GF-D8 (cell line): ENCODE results near the gene DBNDD2.

Experiments used
- DNase-seq: peaks from one replicate; lab custom pipeline; 2025; lab: John Stamatoyannopoulos, UW

DBNDD2 gene

DNA sequence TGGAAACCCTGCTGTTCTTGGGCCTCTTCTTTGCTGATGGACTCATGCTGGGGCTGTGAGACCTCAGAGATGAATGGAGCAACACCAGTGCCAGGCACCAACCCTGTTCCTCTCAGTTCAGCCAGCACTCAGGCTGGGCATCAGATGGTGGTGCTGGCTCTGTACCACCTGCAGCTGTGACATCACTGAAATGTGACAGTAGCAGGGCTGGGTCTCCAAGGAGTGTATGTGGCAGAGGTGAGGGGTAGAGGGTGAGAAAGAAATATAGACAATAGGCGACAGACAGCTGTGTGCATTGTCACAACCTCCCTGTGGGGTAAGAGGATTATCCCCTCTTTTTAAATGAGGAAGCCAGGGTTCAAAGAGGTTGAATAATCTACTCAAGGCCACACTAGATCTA lies 29.9 kb upstream of the DBNDD2 start, which contains the start of gene TP53TG5:
TSS of gene TP53TG5 (minus strand) at position 135 of the 400 bp plus-strand sequence. CDS start at position 46, 89 bp downstream.
- DNase-seq, result no peak

DNA sequence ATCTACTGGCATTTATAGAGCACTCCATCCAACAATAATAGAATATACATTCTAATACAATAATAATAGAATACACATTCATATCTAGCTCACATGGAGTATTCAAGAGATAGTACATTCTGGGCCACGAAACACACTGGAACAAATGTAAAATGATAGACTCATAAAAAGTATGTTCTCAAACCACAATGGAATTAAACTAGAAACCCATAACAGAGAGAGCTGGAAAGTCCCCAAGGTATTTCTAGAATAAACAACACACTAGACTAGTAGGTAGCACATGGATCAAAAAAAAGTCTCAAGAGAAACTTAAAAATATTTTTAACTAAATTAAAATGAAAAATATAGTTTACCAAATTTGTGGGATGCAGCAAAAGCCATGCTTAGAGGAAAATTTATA lies 20.8 kb upstream of the DBNDD2 start:
- DNase-seq, result no peak

DNA sequence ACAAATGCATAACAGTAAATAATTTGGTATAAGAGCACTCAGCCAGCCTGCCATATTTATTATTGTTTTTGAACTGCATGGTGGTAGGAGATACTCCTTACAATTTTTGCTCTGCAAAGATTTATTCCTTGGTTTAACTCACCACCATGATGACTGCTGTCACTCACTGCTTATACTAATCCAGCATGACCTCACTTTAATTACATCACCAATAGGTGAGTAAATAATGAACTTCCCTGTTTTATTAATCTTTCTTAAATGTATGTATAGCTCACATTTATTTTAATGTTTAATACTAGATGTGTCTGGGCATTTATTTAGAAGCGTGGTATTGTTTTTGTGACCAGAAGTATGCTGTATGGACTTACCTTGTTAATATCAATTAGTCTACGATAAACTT lies 17.2 kb upstream of the DBNDD2 start:
- no peak for DNase-seq

GRCh38 chr20:45391559-45391958 lies 16.5 kb upstream of the DBNDD2 start:
- DNase-seq, result no peak

GRCh38 chr20:45392733-45393132 lies 15.4 kb upstream of the DBNDD2 start:
- no peak for DNase-seq

DNA sequence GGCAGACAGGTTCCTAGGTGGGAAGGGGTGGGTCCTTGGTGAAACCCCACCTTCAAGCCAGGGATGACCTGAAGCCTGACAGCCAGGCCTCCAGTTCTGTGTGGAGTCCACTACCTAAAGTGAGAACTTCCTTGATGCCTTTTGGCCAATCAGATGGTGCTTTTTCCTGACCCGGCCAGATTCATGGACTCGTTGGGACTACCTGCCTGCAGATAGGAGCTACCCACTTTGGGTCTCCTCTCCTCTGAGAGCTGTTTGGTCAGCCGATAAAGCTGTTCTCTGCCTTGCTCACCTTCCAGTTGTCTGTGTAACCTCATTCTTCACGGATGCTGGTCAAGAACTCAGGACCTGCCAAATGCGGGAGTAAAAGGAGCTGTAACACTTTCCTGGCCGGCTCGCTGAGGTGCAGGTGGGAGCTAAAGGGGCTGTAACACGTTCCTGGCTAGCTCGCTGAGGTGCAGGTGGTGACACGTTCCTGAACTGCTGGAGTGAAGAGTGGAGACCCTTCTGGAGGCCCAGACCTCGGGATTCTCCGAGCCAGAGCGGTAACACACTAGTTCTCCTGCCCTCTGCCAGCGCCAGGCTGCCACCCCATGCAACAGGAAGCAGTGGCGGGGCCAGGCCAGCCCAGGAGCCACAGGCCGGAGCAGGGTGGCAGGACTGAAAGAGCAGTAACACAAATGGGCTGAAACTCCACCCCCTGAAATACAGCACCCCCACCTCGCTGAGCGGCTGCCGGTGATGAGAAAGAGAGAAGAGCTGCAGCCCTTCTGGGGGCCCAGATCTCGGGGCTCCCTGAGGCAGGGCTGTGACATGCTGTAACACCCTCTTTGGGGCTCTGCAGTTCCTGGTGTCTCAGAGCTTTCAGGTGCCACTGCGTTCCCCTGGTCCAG lies 13.6 kb upstream of the DBNDD2 start:
- no peak for DNase-seq

DNA sequence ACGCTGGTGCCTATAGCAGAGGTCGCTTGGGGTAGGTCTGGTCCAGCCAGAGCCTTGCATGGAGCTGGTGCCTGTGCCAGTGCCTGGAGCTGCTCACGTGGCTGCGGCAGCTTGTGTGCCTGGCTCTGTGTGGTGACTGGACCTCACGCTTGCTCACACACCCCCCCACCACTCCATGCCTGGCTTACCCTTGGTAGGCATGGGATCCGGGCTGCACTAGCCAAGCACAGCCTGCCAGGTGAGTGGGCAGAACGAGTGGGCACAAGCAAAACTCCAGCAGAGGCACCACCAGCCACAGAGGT lies 13.0 kb upstream of the DBNDD2 start:
- DNase-seq, result no peak

DNA sequence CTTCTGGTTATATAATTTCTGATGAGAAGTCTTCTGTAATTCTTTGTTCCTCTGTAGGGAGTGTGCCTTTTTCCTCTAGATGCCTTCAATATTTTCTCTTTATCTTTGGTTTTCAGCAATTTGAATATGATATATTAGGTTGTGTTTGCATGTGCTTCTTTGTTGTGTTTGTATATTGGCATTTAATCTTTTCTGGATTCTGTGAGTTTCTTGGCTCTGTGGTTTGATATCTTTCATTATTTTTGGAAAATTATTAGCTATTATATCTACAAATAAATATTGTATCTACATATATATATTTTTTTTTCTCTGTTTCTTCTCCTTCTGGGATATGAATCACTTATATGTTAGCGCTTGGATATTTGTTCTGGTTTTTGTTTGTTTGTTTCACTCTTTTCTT lies 9.1 kb upstream of the DBNDD2 start:
- DNase-seq, result no peak

- DNase-seq, result no peak
Measured at GRCh38 chr20:45400346-45401031, 7.6 kb upstream of the DBNDD2 start.

DNA sequence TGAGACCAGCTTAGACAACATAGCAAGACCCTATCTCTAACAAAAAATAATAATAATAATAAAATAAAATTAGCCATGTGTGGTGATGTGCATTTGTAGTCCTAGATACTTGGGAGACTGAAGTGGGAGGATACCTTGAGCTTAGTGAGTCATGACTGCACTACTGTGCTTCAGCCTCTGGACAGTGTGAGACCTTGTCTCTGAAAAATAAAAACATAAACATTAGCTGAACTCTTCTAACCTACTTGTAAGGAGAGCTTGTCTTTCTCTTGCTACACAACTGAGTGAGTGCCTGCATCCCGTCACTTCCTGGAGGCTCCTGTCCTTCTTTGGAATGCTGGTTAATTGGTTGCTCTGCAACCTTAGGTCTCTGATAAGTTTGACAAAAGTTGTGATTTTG lies 5.1 kb upstream of the DBNDD2 start:
- DNase-seq, result no peak

GRCh38 chr20:45404438-45404837 lies 3.7 kb upstream of the DBNDD2 start:
- DNase-seq, result no peak

DNA sequence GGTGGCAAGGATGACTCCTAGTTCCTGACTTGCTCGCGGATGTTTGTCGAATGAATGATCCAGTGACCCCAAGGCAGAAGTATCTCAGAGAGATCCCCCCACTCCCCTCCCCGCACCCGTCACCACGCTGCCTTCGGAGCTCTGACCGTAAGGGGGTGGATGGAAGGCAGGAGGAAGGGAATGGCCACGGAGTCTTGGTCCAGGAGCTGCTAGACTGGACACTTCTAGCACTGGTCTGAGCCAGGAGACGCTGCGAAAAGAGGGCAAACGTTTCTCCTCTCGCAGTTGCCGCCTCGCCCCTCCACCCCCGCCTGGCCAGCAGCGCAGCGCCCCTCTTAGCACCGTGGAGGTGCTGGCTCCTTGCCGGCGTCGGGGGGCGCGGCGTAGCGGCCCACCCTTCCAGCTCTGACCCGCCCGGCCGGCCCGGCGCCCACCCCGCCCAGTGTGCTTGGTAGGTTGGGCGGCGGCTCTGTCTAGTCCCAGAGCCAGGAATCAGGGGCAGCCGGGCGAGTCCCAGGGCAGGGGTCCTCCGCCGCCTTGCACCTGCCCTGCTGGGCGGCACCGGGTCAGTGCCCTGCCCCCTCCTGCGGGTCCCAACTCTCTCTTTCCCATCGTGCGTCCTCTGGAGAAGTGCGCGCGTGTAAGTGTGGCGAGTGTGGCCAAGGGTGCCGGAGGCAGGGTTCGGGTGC lies 2.4 kb upstream of the DBNDD2 start:
- DNase-seq, result no peak

DNA sequence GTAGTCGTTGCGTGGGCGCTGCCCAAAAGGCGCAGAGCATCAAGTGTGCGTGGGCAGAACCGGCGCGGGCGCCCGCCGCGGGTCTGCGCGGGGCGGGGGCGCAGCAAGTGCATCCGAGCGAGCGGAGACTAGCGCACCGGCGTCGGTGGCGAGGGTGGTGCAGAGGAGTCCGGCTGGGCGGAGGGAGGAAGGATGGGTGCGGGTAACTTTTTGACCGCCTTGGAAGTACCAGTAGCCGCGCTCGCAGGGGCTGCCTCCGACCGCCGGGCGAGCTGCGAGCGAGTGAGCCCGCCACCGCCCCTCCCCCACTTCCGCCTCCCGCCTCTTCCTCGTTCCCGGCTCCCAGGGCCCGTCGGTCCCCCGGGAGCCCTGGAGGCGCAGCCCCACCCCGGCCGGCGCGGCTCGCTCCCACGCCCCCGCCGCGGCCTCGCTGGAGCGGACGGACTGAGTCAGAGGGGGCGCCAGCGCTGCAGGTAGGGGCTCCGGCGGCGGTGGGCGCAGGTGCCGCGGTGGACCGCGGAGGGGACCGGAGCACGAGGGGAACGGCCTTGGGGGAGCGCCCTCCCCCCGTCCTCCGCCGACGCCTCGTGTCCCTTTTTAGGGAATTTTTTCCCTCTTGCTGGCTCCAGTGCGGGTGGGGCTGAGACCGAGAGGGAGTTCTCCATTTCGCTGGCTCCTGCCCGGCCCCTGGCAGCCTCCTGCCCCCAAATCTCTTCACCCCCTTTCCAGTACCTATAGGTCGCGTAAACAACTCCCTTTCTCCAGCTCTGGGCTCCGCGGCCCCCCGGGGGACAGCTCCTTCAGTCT lies 1.6 kb upstream of the DBNDD2 start:
- no peak for DNase-seq

DNA sequence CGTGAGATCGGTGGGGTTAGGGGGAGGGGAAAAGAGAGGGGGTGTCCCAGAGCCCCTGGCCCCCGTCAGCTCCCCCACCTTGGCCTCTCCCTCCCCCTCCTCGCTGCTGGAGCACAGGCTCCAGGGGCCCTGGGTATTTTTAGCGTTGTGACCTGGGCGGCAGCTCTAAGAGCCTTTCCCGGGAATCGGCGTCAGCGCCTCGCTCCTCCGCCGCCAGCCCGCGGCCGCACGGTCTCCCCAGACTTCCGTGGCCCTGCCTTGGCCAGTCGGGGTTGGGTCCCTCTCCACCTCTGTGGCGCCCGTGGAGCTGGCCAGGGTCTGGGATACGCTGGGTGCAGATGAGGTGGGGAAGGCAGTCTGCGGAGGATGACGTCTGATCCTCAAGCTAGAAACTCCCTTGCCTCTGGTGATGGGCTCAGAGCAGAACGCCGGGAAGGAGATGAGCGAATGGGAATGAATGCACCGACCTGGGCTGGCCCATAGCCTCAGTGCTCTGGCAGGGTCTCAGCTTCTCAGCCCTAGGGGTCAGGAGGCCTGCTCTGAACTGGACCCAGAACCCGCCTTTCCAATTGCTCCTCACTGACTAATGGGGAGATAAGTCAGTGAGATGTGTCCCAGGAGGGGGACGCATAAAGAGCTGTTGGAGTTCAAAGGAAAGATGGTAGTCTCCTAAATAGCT lies 883 bp upstream of the DBNDD2 start:
- no peak for DNase-seq

DNA sequence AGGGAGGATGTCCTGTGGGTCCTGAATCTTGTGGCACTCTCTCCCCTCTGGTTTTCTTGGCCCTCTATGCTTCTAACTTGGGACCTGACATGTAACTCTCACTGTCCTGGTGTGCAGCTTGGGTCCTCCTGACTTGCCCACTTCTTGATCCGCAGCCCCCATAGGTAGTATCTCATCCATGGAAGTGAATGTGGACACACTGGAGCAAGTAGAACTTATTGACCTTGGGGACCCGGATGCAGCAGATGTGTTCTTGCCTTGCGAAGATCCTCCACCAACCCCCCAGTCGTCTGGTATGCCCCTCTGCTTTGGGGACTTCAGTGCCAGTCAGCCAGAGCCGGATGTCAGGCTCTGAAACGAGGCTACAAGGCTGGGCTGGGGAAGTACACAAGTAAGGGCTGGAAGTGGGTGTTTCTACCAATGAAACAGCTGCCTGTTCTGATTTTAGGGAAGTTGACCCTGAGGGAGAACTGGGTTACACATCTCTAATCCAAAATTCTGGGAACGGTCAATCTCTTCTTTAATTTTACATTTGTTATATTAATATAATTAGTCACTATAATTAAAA lies 641 bp downstream of the DBNDD2 start:
- no peak for DNase-seq

GRCh38 chr20:45409521-45410272 lies 1.6 kb downstream of the DBNDD2 start:
- no peak for DNase-seq

DNA sequence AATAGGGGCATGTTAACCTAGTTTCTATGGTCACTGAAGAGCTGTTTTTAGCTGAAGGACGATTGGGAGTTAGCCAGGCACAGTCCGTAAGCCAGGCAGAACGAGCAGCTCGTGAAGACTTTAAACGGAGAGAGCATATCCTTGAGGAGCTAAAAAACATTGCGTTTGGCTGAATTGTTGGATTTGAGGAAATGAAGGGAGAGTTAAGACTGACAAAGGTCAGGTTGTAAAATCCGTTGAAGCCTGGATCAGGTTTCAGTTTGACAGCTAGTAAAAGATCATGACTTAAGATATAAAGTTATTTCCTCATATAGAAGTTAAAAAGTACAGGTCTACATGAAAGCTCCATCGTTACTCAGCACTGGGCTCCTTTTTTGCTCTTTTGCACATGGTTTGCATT lies 2.8 kb downstream of the DBNDD2 start:
- peak; percentile 27 for DNase-seq

DNA sequence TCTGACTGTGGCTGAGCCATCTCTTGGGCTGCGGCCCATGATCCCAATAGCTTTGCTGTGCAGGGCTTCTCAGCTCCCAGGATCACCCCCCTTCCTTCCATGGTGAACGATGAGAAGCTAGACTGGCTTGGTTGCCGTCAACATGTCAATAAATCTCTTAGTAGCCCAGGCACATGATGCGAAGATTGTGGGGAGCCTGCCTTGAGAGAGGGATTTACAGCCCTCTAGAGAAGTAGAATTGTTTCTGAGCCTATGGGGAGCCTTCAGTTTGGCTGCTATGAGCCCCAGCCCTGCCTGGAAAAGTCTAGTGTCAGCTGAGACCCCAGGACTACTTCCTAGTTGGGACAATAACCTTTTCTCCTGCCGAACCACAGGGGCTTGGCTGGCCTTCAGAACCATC lies 4.6 kb downstream of the DBNDD2 start:
- DNase-seq, result no peak

- DNase-seq, result no peak
Measured at GRCh38 chr20:45413479-45413878, 5.4 kb downstream of the DBNDD2 start.

DNA sequence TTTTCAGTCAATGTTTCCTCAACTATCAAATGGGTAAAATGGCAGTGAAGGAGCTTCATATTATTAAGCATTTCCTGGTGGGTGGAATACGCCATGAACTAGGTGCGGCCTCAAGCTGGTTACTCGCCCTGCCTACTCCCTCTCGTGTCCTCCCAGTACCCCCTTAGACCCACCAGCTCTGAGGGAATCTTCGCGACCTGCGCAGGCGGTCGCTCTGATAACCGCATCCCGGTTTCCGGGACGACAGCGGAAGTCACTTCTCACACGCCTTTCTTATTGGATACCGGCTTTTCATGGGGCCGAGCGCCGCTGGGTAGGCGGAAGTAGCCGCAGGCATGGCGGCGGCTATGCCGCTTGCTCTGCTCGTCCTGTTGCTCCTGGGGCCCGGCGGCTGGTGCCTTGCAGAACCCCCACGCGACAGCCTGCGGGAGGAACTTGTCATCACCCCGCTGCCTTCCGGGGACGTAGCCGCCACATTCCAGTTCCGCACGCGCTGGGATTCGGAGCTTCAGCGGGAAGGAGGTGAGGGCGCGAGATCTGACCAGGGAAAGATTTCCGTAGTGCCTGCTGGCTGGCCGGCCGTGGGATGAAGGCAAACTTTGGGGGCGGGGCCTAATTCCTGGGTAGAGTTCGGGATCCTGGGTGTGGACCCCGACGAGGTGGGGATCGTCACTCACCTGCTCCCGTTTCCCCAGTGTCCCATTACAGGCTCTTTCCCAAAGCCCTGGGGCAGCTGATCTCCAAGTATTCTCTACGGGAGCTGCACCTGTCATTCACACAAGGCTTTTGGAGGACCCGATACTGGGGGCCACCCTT lies 7.9 kb downstream of the DBNDD2 start, which contains the start of gene PIGT:
TSS of gene PIGT (plus strand) at position 320 of the 816 bp plus-strand sequence. CDS start at position 336, 16 bp downstream.
- peak; percentile 61 for DNase-seq
